ENCODE measurements around the gene CPED1. TPM values are rescaled to one million over a fixed set of nuclear protein-coding genes. Genes with fewer than 3 reads are reported as not detected.

Gene CPED1
- total RNA-seq, 2 donors from 2014 or later = not detected

DNA sequence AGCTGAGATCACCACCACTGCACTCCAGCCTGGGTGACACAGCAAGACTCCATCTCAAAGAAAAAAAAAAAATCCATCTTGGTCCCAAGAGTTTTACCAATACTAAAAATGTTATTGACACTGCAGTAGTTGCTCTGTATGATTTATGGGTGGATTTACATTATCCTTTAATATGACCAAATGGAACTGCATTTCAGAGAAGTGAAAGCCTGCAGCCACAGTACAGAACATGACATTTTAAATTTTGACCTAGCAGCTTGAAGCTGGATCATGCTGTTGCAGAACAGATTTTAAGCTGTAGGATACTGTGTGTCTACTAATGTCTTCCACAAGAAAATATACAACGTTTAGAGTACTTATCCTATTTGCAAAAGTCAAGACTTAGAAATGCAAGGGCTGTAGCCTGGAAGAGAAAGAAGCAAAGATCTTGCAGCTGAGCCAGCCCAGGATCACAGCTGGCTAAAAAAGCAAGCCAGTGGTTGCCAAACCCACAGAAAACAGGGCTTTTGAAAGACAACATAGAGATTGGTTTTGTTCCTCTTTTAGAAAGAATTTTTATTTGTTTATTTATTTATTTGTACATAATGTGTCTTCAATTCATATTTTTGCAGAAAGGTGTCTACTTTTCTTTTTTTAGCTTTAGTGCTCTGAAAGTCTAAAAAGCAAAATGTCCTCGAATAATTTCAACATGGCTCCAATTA, 285.1 kb downstream of the CPED1 start:
- ATAC-seq (no peak), DNase-seq (ENCODE audit: low spot score) (no peak)
- Mint-ChIP-seq H3K9me3 (peaks cover 8% of the 10 kb centered on the region), H3K36me3 (no peaks in the 10 kb centered on the region), H3K4me1 (ENCODE audit: low read depth in 2 of 2) (peaks cover 0 to 4% of the 10 kb centered on the region in 2 donors), H3K27ac (no peak overlapping the region), H3K4me3 (no peak overlapping the region), H3K27me3 (peaks cover 19 to 40% of the 10 kb centered on the region in 2 donors)

DNA sequence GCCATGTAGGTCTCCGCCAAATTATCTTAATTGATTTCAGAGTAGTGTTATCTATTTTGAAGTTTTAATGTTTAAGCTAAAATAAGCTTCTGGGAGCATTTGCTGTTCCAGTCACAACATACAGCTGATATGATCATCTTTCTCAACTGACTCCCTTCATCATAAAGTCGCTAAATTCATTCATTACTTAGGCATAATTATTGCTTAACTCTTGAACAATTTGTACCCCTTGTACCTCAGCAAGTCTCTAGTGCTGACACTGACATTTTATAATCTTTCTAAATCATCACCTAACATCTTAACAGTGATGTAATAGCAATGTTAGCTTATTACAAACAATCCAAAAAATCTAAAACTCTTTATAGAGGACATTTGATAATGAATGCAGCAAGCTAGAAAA, 286.0 kb downstream of the CPED1 start:
- DNase-seq (ENCODE audit: low spot score) = no peak
- Mint-ChIP-seq H3K27ac (no peak overlapping the region), H3K4me3 (no peak overlapping the region), H3K27me3 (peaks cover 17 to 41% of the 10 kb centered on the region in 2 donors), H3K36me3 (no peaks in the 10 kb centered on the region), H3K4me1 (ENCODE audit: low read depth in 2 of 2) (peaks cover 0 to 9% of the 10 kb centered on the region in 2 donors), H3K9me3 (peaks cover 8% of the 10 kb centered on the region)
- no peak for ATAC-seq

DNA sequence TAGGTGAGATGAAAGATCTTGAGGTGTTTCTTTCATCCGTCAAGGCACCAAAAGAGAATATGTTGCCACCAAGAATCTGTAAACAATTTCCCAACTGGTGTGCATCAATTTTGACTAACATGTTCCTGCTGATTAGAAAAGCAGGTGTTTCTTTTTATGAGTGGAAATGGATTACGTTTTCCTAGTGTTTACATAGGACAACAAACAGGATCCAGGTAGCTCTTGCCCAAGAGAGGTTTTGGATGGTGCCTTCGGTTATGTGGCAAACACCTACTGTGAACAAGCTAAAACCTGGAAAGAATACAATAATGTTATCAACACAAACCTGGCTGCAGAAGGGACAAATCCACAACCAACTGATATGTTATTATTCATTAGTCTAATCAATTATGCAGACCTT, 286.7 kb downstream of the CPED1 start:
- ATAC-seq (no peak), DNase-seq (ENCODE audit: low spot score) (no peak)
- peaks cover 8% of the 10 kb centered on the region for H3K9me3 Mint-ChIP-seq
- no peak overlapping the region for H3K27ac Mint-ChIP-seq
- H3K27me3 Mint-ChIP-seq = peaks cover 17 to 47% of the 10 kb centered on the region in 2 donors
- H3K36me3 Mint-ChIP-seq = no peaks in the 10 kb centered on the region
- no peak overlapping the region for H3K4me3 Mint-ChIP-seq
- H3K4me1 Mint-ChIP-seq (ENCODE audit: low read depth in 2 of 2) = peaks cover 0 to 11% of the 10 kb centered on the region in 2 donors

DNA sequence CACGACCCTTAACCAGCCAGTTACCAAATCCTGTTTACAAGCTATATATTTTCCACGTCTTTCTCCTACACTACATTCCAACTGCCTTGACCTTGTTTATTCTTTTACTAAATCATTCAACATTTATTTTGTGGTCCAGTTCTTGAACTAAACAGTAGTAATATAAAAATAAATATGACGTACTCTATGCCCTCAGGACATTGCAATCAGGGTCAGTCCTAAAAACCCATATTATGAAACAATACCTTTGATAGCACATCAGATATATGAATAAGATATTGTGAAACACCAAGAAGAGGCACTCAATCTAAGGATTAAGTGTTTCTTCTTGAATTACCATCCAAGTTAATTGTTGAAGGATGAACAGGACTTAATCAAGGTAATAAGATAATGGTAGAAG, 287.8 kb downstream of the CPED1 start:
- no peak overlapping the region for H3K27ac Mint-ChIP-seq
- peaks cover 17 to 47% of the 10 kb centered on the region in 2 donors for H3K27me3 Mint-ChIP-seq
- H3K9me3 Mint-ChIP-seq = peaks cover 8% of the 10 kb centered on the region
- no peak overlapping the region for H3K4me3 Mint-ChIP-seq
- no peak for ATAC-seq
- H3K36me3 Mint-ChIP-seq = no peaks in the 10 kb centered on the region
- peaks cover 0 to 11% of the 10 kb centered on the region in 2 donors for H3K4me1 Mint-ChIP-seq (ENCODE audit: low read depth in 2 of 2)
- DNase-seq (ENCODE audit: low spot score) = no peak

DNA sequence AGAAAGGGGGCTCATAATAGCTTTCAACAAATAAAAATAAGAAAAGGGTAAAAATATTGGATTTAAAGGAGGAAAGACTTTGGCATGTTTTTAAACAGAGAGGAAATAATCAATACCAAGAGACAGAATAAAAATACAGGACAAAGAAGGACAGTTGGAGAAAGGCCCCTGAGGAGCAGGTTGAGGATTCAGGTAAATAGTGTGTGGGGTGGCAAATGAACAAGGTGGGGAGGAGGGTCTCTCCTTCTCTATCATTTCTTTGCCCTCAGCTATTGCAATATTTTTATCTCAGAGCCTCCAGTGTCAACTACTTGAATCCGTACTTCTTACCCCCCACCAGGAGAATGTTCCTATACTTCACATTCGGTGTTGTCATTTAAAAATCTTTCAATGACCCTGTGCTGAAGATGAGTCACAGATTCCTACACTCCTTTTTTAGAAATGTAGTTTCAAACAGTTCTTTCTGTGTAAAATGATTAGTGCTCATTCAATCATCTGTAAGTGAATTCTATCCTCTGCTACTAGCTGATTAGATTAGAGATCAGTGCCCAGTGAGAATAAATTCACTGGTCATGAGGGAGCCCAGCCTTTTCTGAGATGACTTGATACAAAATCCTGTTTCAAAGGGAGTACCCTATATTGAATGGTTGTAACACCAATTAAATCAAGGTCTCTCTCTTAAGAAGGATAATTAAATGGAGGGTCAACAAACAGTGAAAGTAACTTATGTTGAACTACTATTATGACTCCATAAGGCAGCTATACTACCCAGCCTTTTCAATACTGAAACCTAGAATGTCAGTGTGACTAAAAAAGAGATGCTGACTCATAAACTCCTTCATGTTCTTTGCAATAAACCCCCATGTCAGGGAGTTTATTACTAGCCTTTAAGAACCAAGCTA, 289.9 kb downstream of the CPED1 start:
- Mint-ChIP-seq H3K4me3 (no peak overlapping the region), H3K36me3 (no peaks in the 10 kb centered on the region), H3K27ac (no peak overlapping the region), H3K9me3 (peaks cover 8% of the 10 kb centered on the region), H3K4me1 (ENCODE audit: low read depth in 2 of 2) (peaks cover 0 to 11% of the 10 kb centered on the region in 2 donors), H3K27me3 (peaks cover 11 to 38% of the 10 kb centered on the region in 2 donors)
- ATAC-seq (peak; percentile 85 to 90), DNase-seq (ENCODE audit: low spot score) (no peak)

DNA sequence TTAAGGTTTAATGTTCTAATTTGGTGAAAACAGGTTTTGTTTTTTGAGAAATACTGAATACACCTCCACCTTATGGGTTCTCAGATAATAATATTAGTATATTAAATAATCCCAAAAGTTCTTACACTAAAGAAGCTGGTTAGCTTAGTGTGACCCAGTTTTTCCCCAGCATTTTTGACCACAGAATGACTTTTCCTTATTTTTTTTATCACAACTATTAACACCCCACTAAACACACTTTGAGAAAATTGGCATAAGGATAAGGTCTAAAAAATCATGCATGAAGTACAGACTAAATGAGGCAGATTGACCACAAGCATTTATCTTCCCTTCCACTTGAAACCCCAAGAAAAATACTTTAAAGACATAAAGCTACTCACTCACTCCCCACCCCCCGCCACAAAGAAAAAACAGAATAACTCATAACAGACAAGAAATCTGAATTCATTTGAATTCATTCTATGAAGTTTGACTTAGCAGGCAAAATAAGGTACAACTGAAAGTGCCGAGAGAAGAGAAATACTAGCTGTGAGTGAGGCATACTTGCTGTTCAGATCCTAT, 290.6 kb downstream of the CPED1 start:
- Mint-ChIP-seq H3K27ac (peak overlapping the region in 1 of 2 donors; percentile 5), H3K9me3 (peaks cover 8% of the 10 kb centered on the region), H3K27me3 (peaks cover 11 to 34% of the 10 kb centered on the region in 2 donors), H3K4me3 (peak overlapping the region; percentile 50), H3K36me3 (no peaks in the 10 kb centered on the region), H3K4me1 (ENCODE audit: low read depth in 2 of 2) (peaks cover 0 to 11% of the 10 kb centered on the region in 2 donors)
- DNase-seq (ENCODE audit: low spot score) (no peak), ATAC-seq (no peak)

DNA sequence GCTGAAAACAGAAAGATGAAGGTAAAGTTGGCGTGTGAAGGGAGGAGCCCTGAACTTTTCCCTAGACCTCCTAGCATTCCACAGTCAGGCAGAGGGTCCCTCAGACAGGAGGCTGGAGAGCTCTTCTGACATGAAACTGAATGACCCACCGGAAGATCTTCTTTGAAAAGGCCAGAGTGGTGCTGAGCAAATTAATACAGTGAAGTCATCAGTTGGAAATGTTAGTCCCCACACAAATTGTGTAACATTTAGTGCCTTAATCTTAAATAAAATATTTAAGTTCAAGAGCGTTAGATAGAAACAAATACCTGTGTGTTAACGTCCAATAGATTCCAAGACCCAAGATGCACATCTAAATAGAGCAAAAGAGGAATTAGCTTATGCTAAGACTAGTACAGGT, 291.3 kb downstream of the CPED1 start:
- H3K9me3 Mint-ChIP-seq = peaks cover 8% of the 10 kb centered on the region
- ATAC-seq (no peak), DNase-seq (ENCODE audit: low spot score) (no peak)
- H3K4me1 Mint-ChIP-seq (ENCODE audit: low read depth in 2 of 2) = peaks cover 0 to 11% of the 10 kb centered on the region in 2 donors
- H3K4me3 Mint-ChIP-seq = no peak overlapping the region
- no peak overlapping the region for H3K27ac Mint-ChIP-seq
- no peaks in the 10 kb centered on the region for H3K36me3 Mint-ChIP-seq
- H3K27me3 Mint-ChIP-seq = peaks cover 12 to 34% of the 10 kb centered on the region in 2 donors

DNA sequence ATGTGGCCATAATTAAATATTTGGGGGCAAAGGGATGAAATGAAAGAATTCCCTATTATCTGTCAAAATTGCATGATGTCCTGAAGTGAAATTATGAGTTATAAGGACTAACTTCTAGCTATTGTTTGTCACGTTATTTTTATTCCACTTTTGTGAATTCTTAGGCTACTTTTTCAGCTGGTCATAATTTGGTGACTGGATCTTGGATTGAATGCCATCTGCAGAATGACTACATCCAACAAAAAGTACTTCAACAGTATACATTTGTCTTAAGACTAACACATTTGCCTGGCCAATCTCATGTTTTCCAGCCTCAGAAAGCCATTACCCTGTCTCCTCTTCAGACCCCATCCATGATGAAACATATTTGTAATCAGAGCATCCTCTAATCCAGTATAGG, 292.1 kb downstream of the CPED1 start:
- Mint-ChIP-seq H3K9me3 (peaks cover 13% of the 10 kb centered on the region), H3K27ac (no peak overlapping the region), H3K4me3 (no peak overlapping the region), H3K36me3 (peaks cover 5% of the 10 kb centered on the region), H3K27me3 (peaks cover 15 to 34% of the 10 kb centered on the region in 2 donors), H3K4me1 (ENCODE audit: low read depth in 2 of 2) (peaks cover 0 to 11% of the 10 kb centered on the region in 2 donors)
- no peak for ATAC-seq
- no peak for DNase-seq (ENCODE audit: low spot score)

DNA sequence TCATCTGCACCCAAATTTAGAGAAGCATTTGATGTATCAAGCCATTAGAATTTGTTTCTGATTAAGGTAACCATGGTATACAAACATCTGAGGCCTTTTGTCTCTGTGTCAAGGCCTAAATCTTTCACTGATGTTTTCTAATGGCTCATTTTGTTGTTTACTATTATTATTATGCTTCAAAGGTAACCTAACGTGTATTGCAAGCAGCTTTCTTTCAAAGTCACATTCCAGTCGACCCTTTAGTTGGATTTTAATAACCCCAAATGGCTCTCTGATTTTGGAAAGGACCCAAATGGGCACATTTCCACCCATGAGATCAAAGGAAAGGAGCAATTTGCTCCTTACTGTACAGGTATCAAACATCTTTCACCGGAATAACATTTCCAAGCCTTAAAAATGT, 293.6 kb downstream of the CPED1 start:
- no peak overlapping the region for H3K27ac Mint-ChIP-seq
- H3K27me3 Mint-ChIP-seq = peaks cover 11 to 22% of the 10 kb centered on the region in 2 donors
- peaks cover 0 to 11% of the 10 kb centered on the region in 2 donors for H3K4me1 Mint-ChIP-seq (ENCODE audit: low read depth in 2 of 2)
- no peak for DNase-seq (ENCODE audit: low spot score)
- H3K9me3 Mint-ChIP-seq = peaks cover 9% of the 10 kb centered on the region
- peaks cover 6% of the 10 kb centered on the region for H3K36me3 Mint-ChIP-seq
- no peak overlapping the region for H3K4me3 Mint-ChIP-seq
- no peak for ATAC-seq

DNA sequence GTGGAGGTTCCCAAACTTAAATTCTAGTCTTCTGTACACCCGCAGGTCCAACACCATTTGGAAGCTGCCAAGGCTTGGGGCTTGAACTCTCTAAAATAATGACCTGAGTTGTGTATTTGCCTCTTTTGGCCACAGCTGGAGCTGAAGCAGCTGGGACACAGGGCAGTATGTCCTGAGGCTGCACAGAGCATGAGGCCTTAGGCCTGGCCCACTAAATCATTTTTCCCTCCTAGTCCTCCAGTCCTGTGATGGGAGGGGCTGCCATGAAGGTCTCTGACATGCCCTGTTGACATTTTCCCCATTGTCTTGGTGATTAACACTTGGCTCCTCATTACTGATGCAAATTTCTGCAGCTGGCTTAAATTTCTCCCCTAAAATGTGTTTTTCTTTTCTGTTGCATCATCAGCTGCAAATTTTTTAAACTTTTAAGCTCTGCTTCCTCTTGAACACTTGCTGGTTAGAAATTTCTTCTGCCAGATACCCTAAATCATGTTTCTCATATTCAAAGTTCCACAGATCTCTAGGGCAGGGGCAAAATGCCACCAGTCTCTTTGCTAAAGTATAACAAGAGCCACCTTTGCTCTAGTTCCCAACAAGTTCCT, 296.7 kb downstream of the CPED1 start:
- H3K27ac Mint-ChIP-seq = no peak overlapping the region
- H3K27me3 Mint-ChIP-seq = peaks cover 0 to 5% of the 10 kb centered on the region in 2 donors
- H3K9me3 Mint-ChIP-seq = peaks cover 6% of the 10 kb centered on the region
- DNase-seq (ENCODE audit: low spot score) (no peak), ATAC-seq (no peak)
- H3K36me3 Mint-ChIP-seq = peaks cover 6% of the 10 kb centered on the region
- H3K4me3 Mint-ChIP-seq = no peak overlapping the region
- no peaks in the 10 kb centered on the region for H3K4me1 Mint-ChIP-seq (ENCODE audit: low read depth in 2 of 2)

DNA sequence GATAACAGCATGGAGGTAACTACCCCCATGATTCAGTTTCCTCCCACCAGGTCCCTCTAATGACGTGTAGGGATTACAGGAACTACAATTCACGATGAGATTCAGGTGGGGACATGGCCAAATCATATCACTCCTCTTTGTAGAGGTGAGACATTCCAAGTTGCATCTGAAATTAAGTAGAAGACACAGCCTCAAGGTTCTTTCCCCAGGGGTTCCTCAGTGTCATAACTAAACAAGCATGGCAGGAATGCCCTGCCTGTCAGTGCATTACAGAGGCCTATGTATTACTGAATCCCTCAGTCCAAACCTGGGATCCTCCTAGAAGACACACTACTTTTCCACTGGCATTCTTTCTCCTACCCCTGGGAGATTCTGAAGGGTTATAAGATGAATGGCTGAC, 297.7 kb downstream of the CPED1 start:
- peaks cover 1 to 5% of the 10 kb centered on the region in 2 donors for H3K27me3 Mint-ChIP-seq
- H3K36me3 Mint-ChIP-seq = peaks cover 6% of the 10 kb centered on the region
- no peak overlapping the region for H3K27ac Mint-ChIP-seq
- H3K4me3 Mint-ChIP-seq = no peak overlapping the region
- DNase-seq (ENCODE audit: low spot score) (no peak), ATAC-seq (no peak)
- H3K4me1 Mint-ChIP-seq (ENCODE audit: low read depth in 2 of 2) = no peaks in the 10 kb centered on the region
- peaks cover 6% of the 10 kb centered on the region for H3K9me3 Mint-ChIP-seq

DNA sequence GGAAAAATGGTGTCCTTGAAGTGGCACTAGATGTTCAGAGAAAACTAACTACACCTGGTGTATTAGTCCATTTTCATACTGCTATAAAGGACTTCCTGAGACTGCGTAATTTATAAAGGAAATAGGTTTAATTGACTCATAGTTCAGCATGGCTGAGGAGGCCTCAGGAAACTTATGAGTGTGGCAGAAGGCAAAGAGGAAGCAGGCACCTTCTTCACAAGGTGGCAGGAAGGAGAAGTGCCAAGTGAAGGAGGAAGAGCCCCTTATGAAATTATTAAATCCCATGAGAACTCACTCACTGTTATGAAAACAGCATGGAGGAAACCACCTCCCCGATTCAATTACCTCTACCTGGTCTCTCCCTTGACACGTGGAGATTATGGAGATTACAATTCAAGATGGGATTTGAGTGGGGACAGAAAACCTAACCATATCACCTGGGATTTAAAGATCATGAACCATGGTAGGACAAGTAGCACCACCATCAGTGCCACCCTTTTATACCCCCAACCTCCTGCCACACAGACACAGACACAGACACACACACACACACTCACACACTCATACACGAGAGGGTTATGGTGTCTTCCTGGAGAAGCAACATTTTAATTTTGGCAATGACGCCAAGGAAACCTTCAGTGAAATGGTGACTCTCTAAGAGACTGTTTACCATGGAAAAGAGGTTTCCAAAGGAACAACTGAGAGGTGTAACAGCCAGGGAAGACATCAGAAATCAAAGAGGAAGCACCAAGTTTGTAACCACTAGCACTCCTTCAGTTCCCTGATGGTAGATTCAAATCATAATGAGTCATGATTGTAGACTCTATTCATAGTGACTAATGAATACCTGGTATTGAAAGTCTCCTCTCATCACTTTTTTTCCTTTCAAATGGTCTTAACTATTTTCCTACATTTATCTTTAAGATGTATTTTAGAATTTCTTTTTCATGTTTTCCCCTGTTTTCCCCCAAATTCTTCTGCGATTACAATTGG, 298.5 kb downstream of the CPED1 start:
- no peak for ATAC-seq
- peaks cover 6% of the 10 kb centered on the region for H3K36me3 Mint-ChIP-seq

DNA sequence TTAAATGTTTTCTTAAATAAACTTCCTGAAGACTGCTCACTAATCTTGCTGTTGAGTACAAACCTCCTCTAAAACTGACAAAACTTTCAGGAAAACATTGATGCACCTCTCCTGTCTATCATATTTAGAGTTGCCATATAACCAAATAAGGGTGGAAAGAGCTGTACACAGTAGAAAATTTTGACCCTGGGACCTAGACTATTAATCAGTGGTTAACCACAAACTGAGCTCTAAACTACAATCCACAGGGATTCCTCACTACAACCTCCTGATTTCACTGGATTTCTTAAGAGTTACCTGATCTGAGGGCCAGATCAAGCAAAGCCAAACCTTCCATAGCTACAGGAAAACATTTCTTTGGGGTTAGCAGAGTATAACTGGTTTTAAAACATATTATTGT, 300.4 kb downstream of the CPED1 start:
- no peak for DNase-seq (ENCODE audit: low spot score)
- ATAC-seq = no peak
- Mint-ChIP-seq H3K4me1 (ENCODE audit: low read depth in 2 of 2) (no peaks in the 10 kb centered on the region), H3K36me3 (peaks cover 6% of the 10 kb centered on the region), H3K27ac (no peak overlapping the region), H3K4me3 (no peak overlapping the region), H3K27me3 (peaks cover 16 to 18% of the 10 kb centered on the region in 2 donors), H3K9me3 (peaks cover 13% of the 10 kb centered on the region)

More for the DNA sequence above, 298.5 kb downstream of the CPED1 start:
- no peaks in the 10 kb centered on the region for H3K4me1 Mint-ChIP-seq (ENCODE audit: low read depth in 2 of 2)
- H3K4me3 Mint-ChIP-seq = no peak overlapping the region
- DNase-seq (ENCODE audit: low spot score) = no peak
- peaks cover 10% of the 10 kb centered on the region for H3K9me3 Mint-ChIP-seq
- H3K27me3 Mint-ChIP-seq = peaks cover 9 to 10% of the 10 kb centered on the region in 2 donors
- H3K27ac Mint-ChIP-seq = no peak overlapping the region
